ENCODE results near the gene WDR91.

Gene WDR91

GRCh38 chr7:135197906-135198655 lies 13.2 kb downstream of the WDR91 start:
- DNase-seq (ENCODE audit: low read depth) = no peak

- no peak for DNase-seq (ENCODE audit: low read depth)
These were observed 14.0 kb downstream of the WDR91 start for GRCh38 chr7:135197343-135197742.

DNA sequence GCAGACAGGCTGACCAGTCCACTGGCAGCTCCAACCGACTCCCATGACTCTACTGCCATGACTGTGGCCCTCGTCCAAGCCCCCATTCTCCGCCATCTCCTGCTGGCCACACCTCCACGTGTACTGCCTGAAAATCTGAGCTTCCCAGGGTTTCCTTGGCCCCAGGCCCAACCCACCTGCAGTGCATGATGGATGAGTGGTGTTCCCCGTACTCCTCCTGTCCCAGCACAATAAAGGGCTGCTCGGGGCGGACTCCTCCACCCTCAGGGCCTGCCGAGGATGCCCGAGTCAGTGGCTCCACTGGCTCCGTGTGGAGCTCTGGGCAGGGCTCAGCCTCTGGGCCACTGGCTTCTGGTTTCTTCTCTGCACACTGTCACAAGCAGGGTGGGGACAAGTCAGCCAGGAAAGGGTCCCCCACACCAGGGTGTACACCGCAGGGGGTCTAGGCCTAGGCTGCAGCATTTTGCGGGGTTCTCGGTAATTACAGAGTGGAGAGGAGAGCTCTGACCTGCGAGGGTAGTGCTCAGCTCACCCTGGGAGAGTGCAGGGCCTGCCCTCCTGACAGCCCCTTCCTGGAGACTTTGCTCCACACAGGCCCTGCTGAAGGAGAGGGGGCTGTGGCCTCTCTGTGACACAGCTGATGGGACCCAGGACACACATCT lies 15.2 kb downstream of the WDR91 start:
- DNase-seq (ENCODE audit: low read depth) = no peak

DNA sequence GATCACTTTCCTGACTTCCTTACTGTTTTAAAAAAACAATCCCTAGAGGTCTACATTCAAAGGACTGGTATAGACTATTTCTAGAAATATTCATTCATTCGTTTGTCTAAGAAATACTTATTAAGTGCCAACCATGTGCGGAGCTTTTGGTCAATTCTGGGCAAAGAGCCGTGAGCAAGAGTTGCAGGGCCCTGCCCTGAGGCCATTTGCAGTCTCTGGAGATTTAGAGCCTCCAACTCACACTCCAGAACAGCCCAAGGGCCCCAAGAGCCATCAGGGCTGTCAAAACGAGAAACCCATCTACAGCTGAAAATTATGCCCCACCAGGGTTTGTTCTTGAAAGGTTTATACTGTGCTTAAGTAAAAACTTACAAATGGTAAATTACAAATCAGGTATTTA lies 16.2 kb downstream of the WDR91 start:
- DNase-seq (ENCODE audit: low read depth) = no peak

- DNase-seq (ENCODE audit: low read depth) = no peak
These were observed 16.7 kb downstream of the WDR91 start for GRCh38 chr7:135194494-135195095.

- no peak for DNase-seq (ENCODE audit: low read depth)
These were observed 17.7 kb downstream of the WDR91 start for GRCh38 chr7:135193615-135194081.

DNA sequence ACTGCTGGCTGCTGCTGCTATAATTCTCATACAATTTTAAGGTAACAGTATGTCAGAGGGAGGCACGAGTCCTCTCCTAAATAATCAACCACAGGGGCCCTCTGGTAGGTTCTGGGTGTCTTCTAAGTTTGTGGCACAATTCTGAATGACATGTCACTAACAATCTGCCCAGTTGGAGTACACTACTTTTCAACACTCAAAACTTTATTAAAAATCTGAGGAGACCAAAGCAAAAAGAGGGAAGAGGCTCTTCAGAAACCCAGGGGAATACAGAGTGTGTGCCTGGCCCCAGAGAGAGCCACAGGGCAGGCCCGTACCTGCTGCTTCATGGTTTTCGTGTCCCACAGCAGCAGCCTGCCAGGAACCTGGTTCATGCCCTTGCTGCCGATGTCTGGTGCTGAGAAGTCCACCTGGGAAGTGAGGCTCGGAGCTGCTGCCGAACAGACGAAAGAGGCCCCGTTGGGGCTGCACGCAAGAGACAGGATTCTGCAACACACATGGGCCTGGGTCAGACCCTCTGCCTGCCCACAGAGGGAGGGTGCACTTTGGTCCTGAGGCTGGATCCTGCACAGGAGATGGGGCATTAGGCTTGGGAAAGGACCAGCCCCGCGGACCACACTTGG lies 18.3 kb downstream of the WDR91 start:
- no peak for DNase-seq (ENCODE audit: low read depth)

GRCh38 chr7:135190703-135191102 lies 20.6 kb downstream of the WDR91 start:
- DNase-seq (ENCODE audit: low read depth) = no peak

- no peak for DNase-seq (ENCODE audit: low read depth)
These were observed 21.4 kb downstream of the WDR91 start for GRCh38 chr7:135189961-135190360.

DNA sequence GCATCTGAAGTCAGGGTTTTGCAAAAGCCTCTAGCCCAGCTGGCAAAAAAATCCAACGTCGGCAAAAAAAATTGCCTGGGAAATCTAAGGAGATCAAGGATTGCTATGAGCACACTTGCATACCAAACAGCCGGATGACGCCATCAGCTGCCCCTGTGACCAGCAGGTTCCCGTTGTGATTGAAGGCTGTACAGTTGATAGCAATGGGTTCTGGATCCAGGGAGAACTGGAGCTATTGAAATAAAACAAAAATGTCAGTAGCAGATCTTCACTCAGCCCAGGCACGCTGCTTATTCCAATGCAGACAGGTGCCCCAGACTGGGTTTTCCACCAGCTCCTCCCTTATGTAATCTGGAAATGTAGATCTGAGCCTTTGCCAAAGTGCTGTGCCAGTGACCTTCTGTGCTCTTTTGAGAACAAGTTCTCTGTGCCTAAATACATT lies 22.1 kb downstream of the WDR91 start:
- no peak for DNase-seq (ENCODE audit: low read depth)

GRCh38 chr7:135188298-135188984 lies 22.9 kb downstream of the WDR91 start:
- no peak for DNase-seq (ENCODE audit: low read depth)

- DNase-seq (ENCODE audit: low read depth) = no peak
These were observed 24.5 kb downstream of the WDR91 start for GRCh38 chr7:135186841-135187253.

- no peak for DNase-seq (ENCODE audit: low read depth)
These were observed 25.1 kb downstream of the WDR91 start for GRCh38 chr7:135186261-135186540.

DNA sequence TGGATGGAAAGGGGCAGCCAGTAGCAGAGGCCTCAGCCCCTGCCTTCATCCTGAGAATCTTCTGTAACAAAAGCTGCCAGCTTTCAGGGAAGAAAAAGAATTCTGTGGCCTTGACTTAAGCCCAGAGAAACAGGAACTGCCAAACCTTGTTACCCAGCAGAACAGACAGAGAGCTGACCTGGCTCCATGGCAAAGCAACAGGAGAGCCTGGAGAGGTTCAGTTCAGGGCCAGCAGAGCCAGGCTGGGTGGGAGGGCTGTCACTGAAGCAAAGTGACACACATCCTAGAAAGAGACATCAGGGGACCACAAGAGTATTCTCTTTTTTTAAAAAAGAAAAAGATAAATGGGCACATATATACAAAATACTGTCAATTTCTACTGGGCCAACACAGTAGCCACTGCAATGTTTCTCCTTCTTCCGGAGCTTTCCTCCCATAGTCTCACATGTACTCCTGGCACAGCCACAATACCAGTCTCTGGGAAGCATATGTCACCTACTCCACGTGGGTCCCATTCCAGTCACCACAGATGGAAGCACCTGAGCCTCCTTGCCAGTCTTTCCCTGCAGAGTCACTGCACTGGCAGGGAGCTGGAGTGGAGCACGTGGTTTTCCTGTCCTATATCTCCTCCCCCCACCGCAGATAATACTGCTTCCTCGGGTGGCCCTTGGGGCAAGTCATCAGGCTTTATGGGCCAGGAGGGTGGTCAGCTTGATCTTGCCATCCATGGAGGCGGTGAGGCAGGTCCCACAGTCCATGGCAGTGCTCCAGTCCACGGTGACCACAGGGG lies 25.7 kb downstream of the WDR91 start:
- no peak for DNase-seq (ENCODE audit: low read depth)

GRCh38 chr7:135184254-135184841 lies 27.0 kb downstream of the WDR91 start:
- DNase-seq (ENCODE audit: low read depth) = no peak

DNA sequence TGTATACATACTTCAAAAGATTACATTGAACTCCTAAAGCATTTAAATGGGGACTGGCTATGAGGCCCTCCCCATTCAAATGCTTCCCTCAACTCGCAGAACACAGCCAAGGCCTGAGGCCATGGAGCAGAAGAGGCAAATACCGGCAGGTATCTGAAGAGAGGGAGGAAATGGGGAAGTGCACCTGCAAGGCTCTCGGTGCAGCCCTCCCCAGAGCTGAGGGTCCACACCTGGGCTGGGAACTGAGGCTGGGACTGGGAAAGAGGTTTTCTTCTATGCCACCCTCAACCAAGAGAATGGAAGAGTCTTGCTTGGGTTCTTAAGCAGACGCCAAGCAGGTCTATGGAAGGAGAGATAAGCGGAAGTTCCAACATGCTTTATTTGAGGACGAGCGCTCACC lies 27.8 kb downstream of the WDR91 start:
- no peak for DNase-seq (ENCODE audit: low read depth)

DNA sequence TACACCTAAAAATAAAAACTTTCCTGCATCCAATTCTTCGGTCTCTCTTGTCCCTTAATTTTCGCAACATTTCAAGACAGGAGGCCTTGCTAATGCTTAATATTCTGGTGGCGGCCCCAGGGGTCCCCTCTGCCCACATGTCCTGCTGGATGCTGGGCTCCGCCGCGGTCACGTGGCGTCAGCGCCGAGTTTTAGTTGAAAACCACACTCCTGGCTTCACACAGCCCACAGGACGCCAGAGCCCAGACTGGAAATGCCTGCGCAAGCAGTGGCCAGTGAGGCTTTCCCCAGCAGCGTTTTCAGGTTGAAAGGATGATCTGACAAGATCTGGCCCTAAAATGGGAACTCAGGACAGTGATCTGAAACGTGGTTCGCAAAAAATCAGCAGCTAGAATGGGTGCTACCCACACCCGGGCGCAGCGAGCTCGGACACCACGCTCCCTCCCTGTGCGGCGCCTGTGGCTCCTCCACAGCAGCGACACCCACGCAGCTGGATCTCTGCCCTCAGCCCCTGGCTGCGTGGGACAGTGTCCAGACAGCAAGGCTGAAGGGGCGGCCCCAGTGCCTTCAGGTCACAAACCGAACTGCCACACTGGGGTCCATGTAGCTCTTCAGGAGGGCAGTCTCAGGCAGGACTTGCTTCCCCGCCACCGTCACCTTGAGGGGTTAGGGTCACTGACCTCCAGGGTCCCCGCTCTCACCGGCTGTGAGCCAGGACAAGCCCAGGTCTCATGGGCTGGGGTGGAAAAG lies 29.2 kb downstream of the WDR91 start:
- DNase-seq (ENCODE audit: low read depth) = no peak

- DNase-seq (ENCODE audit: low read depth) = no peak
These were observed 29.9 kb downstream of the WDR91 start for GRCh38 chr7:135181261-135181928.

DNA sequence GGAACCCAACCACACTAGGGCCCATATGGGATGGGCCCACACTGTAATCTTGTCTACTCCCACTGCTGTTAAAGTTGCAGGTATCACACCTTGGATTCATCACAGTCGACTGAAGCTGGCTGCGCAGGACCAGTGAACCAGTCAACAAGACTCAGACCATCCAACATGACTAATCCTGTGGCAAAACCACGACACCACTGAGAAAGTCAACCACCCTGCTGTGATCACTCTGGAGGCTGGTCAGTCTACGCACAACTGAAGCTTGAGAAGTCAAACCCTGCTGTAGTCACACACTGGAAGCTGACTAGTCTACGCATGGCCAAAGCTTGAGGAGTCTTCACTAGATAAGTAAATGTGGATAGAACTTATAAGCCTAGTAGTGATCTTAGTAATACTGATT lies 31.2 kb downstream of the WDR91 start:
- DNase-seq (ENCODE audit: low read depth) = no peak
